Tibial artery (tissue), 4 donors: ENCODE measurements around the gene IQCM.

Source experiments
- DNase-seq, 2 donors: peaks; one replicate each; pipeline ENCODE4 v3.0.0-alpha.2; 2019
- H3K27ac ChIP-seq, 2 donors: fragments of 200-600 bp; sonication (generic) in 1 of 2; 1 replicate in 1 of 2; 2 replicates in 1 of 2; pipeline ENCODE4 v1.5.1; 2018 to 2019; ENCODE audit warnings: mild to moderate bottlenecking in 1 of 2
- H3K27me3 ChIP-seq, 2 donors: fragments of 200-600 bp; sonication (generic) in 1 of 2; one replicate each; pipeline versions ENCODE4 v1.5.1 to v1.6.0; 2016 to 2019
- H3K36me3 ChIP-seq, 3 donors: fragments of 200-600 bp; sonication (generic) in 2 of 3; one replicate each; pipeline ENCODE4 v1.5.1; 2016 to 2019; ENCODE audit warnings: mild to moderate bottlenecking in 2 of 3
- H3K4me1 ChIP-seq, 4 donors: fragments of 200-600 bp; sonication (generic) in 2 of 4; 1 replicate in 3 of 4; 2 replicates in 1 of 4; pipeline ENCODE4 v1.5.1; 2016 to 2019
- H3K4me3 ChIP-seq, 2 donors: fragments of 200-600 bp; sonication (generic) in 1 of 2; 1 replicate in 1 of 2; 2 replicates in 1 of 2; pipeline ENCODE4 v1.5.1; 2018 to 2019; ENCODE audit warnings: mild to moderate bottlenecking in 2 of 2
- H3K9me3 ChIP-seq, 3 donors: fragments of 200-600 bp; sonication (generic) in 1 of 3; one replicate each; pipeline ENCODE4 v1.5.1; 2016 to 2019
- CTCF ChIP-seq, 2 experiments: fragments of 200-600 bp in 1 of 2; fragments of 450-650 bp in 1 of 2; IDR thresholded peaks; one replicate each; pipeline ENCODE4 v1.5.1; 2017 to 2019; ENCODE audit warnings: antibody characterized with exemption in 2 of 2, mild to moderate bottlenecking in 1 of 2, moderate library complexity in 1 of 2
- intact Hi-C: fragments of 100-400 bp; cut with DNase I; formaldehyde crosslinking; loops from one replicate; pipeline ENCODE4 v1.15.0; 2023; ENCODE audit warnings: low total_unique reads

IQCM gene

GRCh38 chr4:149709640-149710039 lies 106.0 kb downstream of the IQCM start:
- intact Hi-C loops = no loop called here
- no peak overlapping the region for H3K27ac ChIP-seq
- no peak for TF ChIP-seq CTCF (IDR thresholded peaks at IDR 0.05)

GRCh38 chr4:149708513-149709130 lies 107.0 kb downstream of the IQCM start:
- intact Hi-C loops = no loop called here
- H3K9me3 ChIP-seq = no peaks in the 10 kb centered on the region
- peaks cover 0 to 32% (median 10%) of the 10 kb centered on the region in 4 donors for H3K4me1 ChIP-seq
- no peaks in the 10 kb centered on the region for H3K36me3 ChIP-seq
- H3K4me3 ChIP-seq = no peak overlapping the region
- DNase-seq = no peak
- no peaks in the 10 kb centered on the region for H3K27me3 ChIP-seq
- TF ChIP-seq CTCF (IDR thresholded peaks at IDR 0.05) = no peak
- no peak overlapping the region for H3K27ac ChIP-seq

More at GRCh38 chr4:149709640-149710039, 106.0 kb downstream of the IQCM start:
- H3K4me3 ChIP-seq = no peak overlapping the region
- DNase-seq = no peak
- no peaks in the 10 kb centered on the region for H3K27me3 ChIP-seq
- H3K4me1 ChIP-seq = peaks cover 0 to 32% (median 10%) of the 10 kb centered on the region in 4 donors
- no peaks in the 10 kb centered on the region for H3K36me3 ChIP-seq
- H3K9me3 ChIP-seq = no peaks in the 10 kb centered on the region

- peaks cover 0 to 32% (median 9%) of the 10 kb centered on the region in 4 donors for H3K4me1 ChIP-seq
- no peaks in the 10 kb centered on the region for H3K36me3 ChIP-seq
- TF ChIP-seq CTCF (IDR thresholded peaks at IDR 0.05) = no peak
- intact Hi-C loops = no loop called here
- H3K27me3 ChIP-seq = no peaks in the 10 kb centered on the region
- no peak overlapping the region for H3K27ac ChIP-seq
- no peak overlapping the region for H3K4me3 ChIP-seq
- DNase-seq = no peak
- H3K9me3 ChIP-seq = no peaks in the 10 kb centered on the region
Observed at GRCh38 chr4:149707862-149708261, 107.8 kb downstream of the IQCM start.

- intact Hi-C loops = no loop called here
- no peak for TF ChIP-seq CTCF (IDR thresholded peaks at IDR 0.05)
- Histone ChIP-seq H3K9me3 (no peaks in the 10 kb centered on the region), H3K4me3 (no peak overlapping the region), H3K36me3 (no peaks in the 10 kb centered on the region), H3K27me3 (no peaks in the 10 kb centered on the region), H3K27ac (no peak overlapping the region), H3K4me1 (peaks cover 0 to 24% (median 3%) of the 10 kb centered on the region in 4 donors)
- no peak for DNase-seq
Observed at GRCh38 chr4:149706942-149707341, 108.7 kb downstream of the IQCM start.

GRCh38 chr4:149702414-149703293 lies 113.0 kb downstream of the IQCM start:
- H3K9me3 ChIP-seq = no peaks in the 10 kb centered on the region
- H3K27me3 ChIP-seq = no peaks in the 10 kb centered on the region
- intact Hi-C loops = no loop called here
- no peak overlapping the region for H3K4me3 ChIP-seq
- H3K27ac ChIP-seq = no peak overlapping the region
- H3K36me3 ChIP-seq = no peaks in the 10 kb centered on the region
- no peak for DNase-seq
- no peak for TF ChIP-seq CTCF (IDR thresholded peaks at IDR 0.05)
- peaks cover 0 to 10% (median 0%) of the 10 kb centered on the region in 4 donors for H3K4me1 ChIP-seq
